Left ventricle myocardium inferior (tissue), 1 donor: Measurements from ENCODE around the gene LRP1B. TPM values are rescaled to one million over a fixed set of nuclear protein-coding genes. Genes with fewer than 3 reads are reported as not detected.

Source experiments
- DNase-seq: peaks from one replicate; pipeline ENCODE4 v3.0.0-alpha.2; 2020
- H3K27ac ChIP-seq: fragments of 200-600 bp; replicated peaks from 2 replicates; pipeline ENCODE4 v1.8.0; 2021
- H3K27me3 ChIP-seq: fragments of 200-600 bp; 2 replicates; pipeline ENCODE4 v1.8.0; 2021; ENCODE audit warnings: low read depth
- H3K36me3 ChIP-seq: fragments of 200-600 bp; 2 replicates; pipeline ENCODE4 v1.8.0; 2021
- H3K4me1 ChIP-seq: fragments of 200-600 bp; 2 replicates; pipeline ENCODE4 v1.8.0; 2021
- H3K4me3 ChIP-seq: fragments of 200-600 bp; 2 replicates; pipeline ENCODE4 v1.8.0; 2021; ENCODE audit warnings: mild to moderate bottlenecking, moderate library complexity
- H3K9me3 ChIP-seq: fragments of 200-600 bp; replicated peaks from 2 replicates; pipeline ENCODE4 v1.8.0; 2021
- intact Hi-C: fragments of 100-400 bp; cut with micrococcal nuclease; formaldehyde crosslinking; loops from one replicate; pipeline ENCODE4 v1.11.0; 2022
- long read RNA-seq: library from polyadenylated mRNA; unstranded; transcript quantifications from one replicate; pipeline ENCODE4 v2.0.0, GENCODE V29; 2021
- total RNA-seq: library from RNA; stranded (reverse); fragmentation: NEBNext Ultra II Directional; extraction: Animal tissue kit (Norgen Biotek cat#: 25700); gene quantifications from one replicate; pipeline ENCODE4 v1.2.1, GENCODE V29; 2021
- TF ChIP-seq, protein P1 (sequence below): fragments of 200-600 bp; IDR thresholded peaks from 2 replicates; pipeline ENCODE4 v1.8.0; 2021; ENCODE audit warnings: antibody characterized with exemption, mild to moderate bottlenecking, borderline replicate concordance
- donor health status: DM: no; HTN: yes; CAD: no; lungs with severe emphysema.

Gene LRP1B
- total RNA-seq: 0.08 TPM
- long read RNA-seq: 0 reads

DNA sequence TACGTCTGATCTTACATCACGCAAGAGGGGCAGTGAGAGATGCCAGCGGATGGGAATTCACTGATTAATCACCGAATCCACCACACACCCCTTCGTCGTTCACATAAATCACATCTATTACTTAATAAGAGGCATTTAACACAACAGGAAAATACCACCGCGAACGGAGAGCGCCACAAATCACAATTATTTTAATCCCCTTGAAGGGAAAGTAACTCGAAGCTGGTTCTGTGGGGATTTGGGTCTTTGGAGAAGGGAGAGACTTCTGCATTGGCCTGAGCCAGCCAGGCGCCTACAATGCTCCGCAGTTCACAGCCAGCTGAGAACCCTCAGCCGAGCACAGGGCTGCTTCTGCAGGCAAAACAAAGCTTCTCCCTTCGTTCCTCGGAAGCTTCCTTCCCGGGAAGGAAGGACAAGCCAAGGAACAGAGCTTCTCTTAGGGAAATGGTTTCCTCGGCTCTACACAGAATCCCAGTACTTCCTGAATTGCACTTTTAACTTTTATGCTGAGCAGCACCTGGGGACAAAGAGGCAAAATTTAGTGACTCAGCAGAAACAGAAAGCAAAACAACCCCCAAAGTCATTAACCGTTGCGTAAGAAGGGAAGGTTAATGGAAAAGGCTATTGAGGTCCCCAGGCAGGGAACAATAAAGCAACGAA is at the start of gene LRP1B:
Gene LRP1B, minus strand, starts transcription at position 7 of the 660 bp plus-strand sequence. CDS start 287 bp downstream, outside the sequence.
- TF ChIP-seq, protein P1, sequence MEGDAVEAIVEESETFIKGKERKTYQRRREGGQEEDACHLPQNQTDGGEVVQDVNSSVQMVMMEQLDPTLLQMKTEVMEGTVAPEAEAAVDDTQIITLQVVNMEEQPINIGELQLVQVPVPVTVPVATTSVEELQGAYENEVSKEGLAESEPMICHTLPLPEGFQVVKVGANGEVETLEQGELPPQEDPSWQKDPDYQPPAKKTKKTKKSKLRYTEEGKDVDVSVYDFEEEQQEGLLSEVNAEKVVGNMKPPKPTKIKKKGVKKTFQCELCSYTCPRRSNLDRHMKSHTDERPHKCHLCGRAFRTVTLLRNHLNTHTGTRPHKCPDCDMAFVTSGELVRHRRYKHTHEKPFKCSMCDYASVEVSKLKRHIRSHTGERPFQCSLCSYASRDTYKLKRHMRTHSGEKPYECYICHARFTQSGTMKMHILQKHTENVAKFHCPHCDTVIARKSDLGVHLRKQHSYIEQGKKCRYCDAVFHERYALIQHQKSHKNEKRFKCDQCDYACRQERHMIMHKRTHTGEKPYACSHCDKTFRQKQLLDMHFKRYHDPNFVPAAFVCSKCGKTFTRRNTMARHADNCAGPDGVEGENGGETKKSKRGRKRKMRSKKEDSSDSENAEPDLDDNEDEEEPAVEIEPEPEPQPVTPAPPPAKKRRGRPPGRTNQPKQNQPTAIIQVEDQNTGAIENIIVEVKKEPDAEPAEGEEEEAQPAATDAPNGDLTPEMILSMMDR: no peak
- peak within 1 kb of the TSS; percentile 64 for H3K4me3 ChIP-seq
- peaks cover 18% of the 10 kb centered on the region for H3K4me1 ChIP-seq
- H3K27me3 ChIP-seq: peaks cover 77% of the 10 kb centered on the region
- no peak within 1 kb of the TSS for H3K27ac ChIP-seq
- DNase-seq: no peak
- no peaks in the 10 kb centered on the region for H3K9me3 ChIP-seq
- intact Hi-C loops: no loop called here
- no peaks in the 10 kb centered on the region for H3K36me3 ChIP-seq

DNA sequence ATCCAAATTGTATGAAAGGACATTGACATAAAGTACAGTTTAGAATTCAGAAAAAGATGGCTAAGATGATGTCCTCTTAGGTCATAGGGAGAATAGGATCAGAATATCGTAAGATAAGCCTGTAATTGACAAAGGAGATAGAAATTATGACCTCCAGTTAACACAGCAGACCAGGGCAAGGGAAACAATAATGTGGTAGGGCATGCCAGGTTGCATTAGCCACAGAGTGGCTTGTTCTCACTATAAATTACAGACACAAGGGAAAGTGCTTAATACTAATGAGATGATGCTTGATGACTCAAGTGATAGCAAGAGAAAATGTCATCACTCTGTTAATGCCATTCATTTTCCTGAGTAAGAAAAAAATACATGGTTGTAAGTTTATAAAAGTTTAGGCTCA is 48.9 kb upstream of the LRP1B start:
- Histone ChIP-seq H3K9me3 (no peaks in the 10 kb centered on the region), H3K36me3 (no peaks in the 10 kb centered on the region), H3K27me3 (no peaks in the 10 kb centered on the region), H3K4me3 (no peak overlapping the region), H3K4me1 (no peaks in the 10 kb centered on the region), H3K27ac (no peak overlapping the region)
- intact Hi-C loops: no loop called here
- TF ChIP-seq, protein P1: no peak
- no peak for DNase-seq

DNA sequence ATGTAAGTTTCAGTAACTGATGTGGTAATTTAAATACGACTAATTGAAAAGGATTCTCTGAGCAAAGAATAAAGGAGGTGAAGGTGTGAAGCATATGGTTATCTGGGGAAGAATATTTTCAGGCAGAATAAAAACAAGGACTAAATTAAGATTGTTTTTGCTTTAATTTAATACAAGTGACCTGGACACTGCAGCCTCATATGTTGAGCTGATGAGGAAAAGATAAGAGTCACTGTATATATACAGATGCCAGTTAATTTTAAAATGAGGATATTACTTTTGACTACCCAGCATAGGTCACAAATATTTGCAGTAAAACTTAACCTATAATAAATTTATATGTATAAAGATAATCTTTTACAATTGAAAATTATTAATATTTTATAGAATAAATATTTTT is 47.8 kb upstream of the LRP1B start:
- Histone ChIP-seq H3K4me1 (no peaks in the 10 kb centered on the region), H3K27ac (no peak overlapping the region), H3K36me3 (no peaks in the 10 kb centered on the region), H3K4me3 (no peak overlapping the region), H3K27me3 (no peaks in the 10 kb centered on the region), H3K9me3 (no peaks in the 10 kb centered on the region)
- intact Hi-C loops: no loop called here
- no peak for DNase-seq
- TF ChIP-seq, protein P1: no peak

DNA sequence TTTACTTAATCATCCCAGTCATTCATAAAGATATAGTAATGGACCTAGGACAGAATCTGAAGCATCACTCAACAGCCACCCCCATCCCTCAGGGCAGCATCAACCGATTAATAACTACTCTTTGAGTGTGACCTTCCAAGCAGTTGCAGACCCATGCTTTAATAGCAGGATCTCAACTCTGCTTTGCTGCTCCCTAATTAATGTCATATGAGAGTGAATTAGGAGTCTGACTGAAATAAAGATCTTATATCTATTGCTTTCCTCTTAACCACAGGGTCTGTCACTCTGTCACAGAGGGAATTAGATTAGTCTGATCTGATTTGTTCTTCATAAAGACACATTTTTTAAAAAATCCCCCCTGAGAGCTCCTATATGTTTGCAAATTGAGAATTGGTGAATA is 46.1 kb upstream of the LRP1B start:
- H3K36me3 ChIP-seq: no peaks in the 10 kb centered on the region
- H3K27me3 ChIP-seq: no peaks in the 10 kb centered on the region
- no peak overlapping the region for H3K4me3 ChIP-seq
- intact Hi-C loops: no loop called here
- H3K9me3 ChIP-seq: no peaks in the 10 kb centered on the region
- no peak for DNase-seq
- no peaks in the 10 kb centered on the region for H3K4me1 ChIP-seq
- TF ChIP-seq, protein P1: no peak
- no peak overlapping the region for H3K27ac ChIP-seq

DNA sequence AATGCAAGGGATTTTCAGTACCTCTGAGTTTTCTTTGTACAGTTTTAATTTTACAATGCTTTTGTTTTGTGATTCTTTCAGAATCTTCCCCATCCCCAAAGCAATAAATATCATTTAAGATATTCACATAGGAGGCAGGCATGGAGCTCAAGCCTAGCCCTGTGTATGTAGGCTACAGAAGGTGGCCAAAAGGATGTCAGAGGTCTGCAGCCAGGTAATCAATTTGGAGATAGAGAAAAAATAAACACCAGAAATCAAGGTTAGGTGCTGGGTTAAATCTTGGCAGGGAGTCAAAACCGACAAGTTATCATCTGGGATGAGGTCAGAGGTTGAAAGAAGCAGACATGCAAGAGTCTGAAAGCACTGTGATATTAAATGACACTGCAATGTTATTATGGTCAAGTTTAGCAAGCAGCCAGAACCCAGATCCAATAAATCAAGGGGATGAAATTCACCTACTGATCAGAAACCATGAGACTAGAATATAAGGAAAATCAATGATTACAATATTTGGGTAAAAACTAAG is 45.1 kb upstream of the LRP1B start:
- Histone ChIP-seq H3K27ac (no peak overlapping the region), H3K9me3 (no peaks in the 10 kb centered on the region), H3K27me3 (no peaks in the 10 kb centered on the region), H3K4me3 (no peak overlapping the region), H3K4me1 (no peaks in the 10 kb centered on the region), H3K36me3 (no peaks in the 10 kb centered on the region)
- intact Hi-C loops: no loop called here
- no peak for DNase-seq
- TF ChIP-seq, protein P1: no peak
